Cortex of kidney (tissue), 1 donor: ENCODE measurements around the gene DCLK1.

Experiments
- DNase-seq: peaks from one replicate; lab custom pipeline; 2025; lab: John Stamatoyannopoulos, UW

The DCLK1 gene

GRCh38 chr13:35747594-35747993 is 383.6 kb downstream of the DCLK1 start:
- no peak for DNase-seq

GRCh38 chr13:35744566-35745178 is 386.5 kb downstream of the DCLK1 start:
- DNase-seq: no peak

GRCh38 chr13:35744144-35744543 is 387.0 kb downstream of the DCLK1 start:
- DNase-seq: no peak

- no peak for DNase-seq
Measured at GRCh38 chr13:35743165-35743564, 388.0 kb downstream of the DCLK1 start.

- no peak for DNase-seq
Measured at GRCh38 chr13:35741657-35742056, 389.5 kb downstream of the DCLK1 start.

GRCh38 chr13:35736876-35737275 is 394.3 kb downstream of the DCLK1 start:
- DNase-seq: no peak

GRCh38 chr13:35733827-35734226 is 397.4 kb downstream of the DCLK1 start:
- no peak for DNase-seq

- no peak for DNase-seq
Measured at GRCh38 chr13:35732565-35732964, 398.6 kb downstream of the DCLK1 start.

- DNase-seq: no peak
Measured at GRCh38 chr13:35731471-35731870, 399.7 kb downstream of the DCLK1 start.

GRCh38 chr13:35729926-35730627 is 401.1 kb downstream of the DCLK1 start:
- no peak for DNase-seq

- no peak for DNase-seq
Measured at GRCh38 chr13:35727881-35728280, 403.3 kb downstream of the DCLK1 start.

- no peak for DNase-seq
Measured at GRCh38 chr13:35724446-35724845, 406.7 kb downstream of the DCLK1 start.

GRCh38 chr13:35723821-35724220 is 407.4 kb downstream of the DCLK1 start:
- no peak for DNase-seq

- DNase-seq: no peak
Measured at GRCh38 chr13:35723053-35723461, 408.1 kb downstream of the DCLK1 start.

GRCh38 chr13:35722458-35723052 is 408.6 kb downstream of the DCLK1 start:
- DNase-seq: no peak

GRCh38 chr13:35720690-35721554 is 410.3 kb downstream of the DCLK1 start:
- DNase-seq: no peak

GRCh38 chr13:35720290-35720689 is 410.9 kb downstream of the DCLK1 start:
- no peak for DNase-seq
